IMR-90 (cell line): ENCODE data around the gene DIABLO. TPM values are rescaled to one million over a fixed set of nuclear protein-coding genes. Genes with fewer than 3 reads are reported as not detected.

Experiments used
- ATAC-seq: fragments of 200-7000 bp; cut with Tn5 transposase; 2 replicates; pipeline ENCODE4 v1.9.1; 2020; ENCODE audit warnings: low read depth, mild to moderate bottlenecking, moderate library complexity
- BruUV-seq: library from RNA; stranded (reverse); fragments of 400-500 nt; replicated peaks from 2 replicates; lab custom pipeline; 2021; lab: Mats Ljungman, UMichigan
- CTCF ChIA-PET: fragments of 300-600 bp; formaldehyde crosslinking; extraction: SDS; loops from one replicate; lab custom pipeline; 2021; ENCODE audit warnings: antibody characterized with exemption; lab: Yijun Ruan, JAX
- POLR2A ChIA-PET: fragments of 300-600 bp; sonication (Branson Sonifier 250); formaldehyde crosslinking; loops from one replicate; lab custom pipeline; 2022; ENCODE audit warnings: antibody characterized with exemption; ENCODE audit not compliant: unreplicated experiment; lab: Charles Lee
- DNase-seq: peaks from one replicate; pipeline ENCODE4 v3.0.0; 2013
- H2AFZ ChIP-seq: replicated peaks from 2 replicates; pipeline ENCODE3; 2013; ENCODE audit warnings: low read length, mild to moderate bottlenecking; ENCODE audit not compliant: poor library complexity
- H2AK5ac ChIP-seq: 2 replicates; pipeline ENCODE4 v1.6.1; 2013; ENCODE audit warnings: low read depth, low read length, inconsistent platforms
- H2AK9ac ChIP-seq: replicated peaks from 2 replicates; pipeline ENCODE3; 2013; ENCODE audit warnings: mild to moderate bottlenecking, low read depth, low read length, moderate library complexity; ENCODE audit not compliant: poor library complexity
- H2BK120ac ChIP-seq: 2 replicates; pipeline ENCODE4 v1.6.1; 2013; ENCODE audit warnings: low read depth, low read length, inconsistent platforms
- H2BK15ac ChIP-seq: 3 replicates; pipeline ENCODE4 v1.6.1; 2013; ENCODE audit warnings: low read depth, low read length, inconsistent platforms
- H2BK20ac ChIP-seq: 2 replicates; pipeline ENCODE4 v1.6.1; 2013; ENCODE audit warnings: low read depth, mild to moderate bottlenecking, inconsistent platforms, low read length, moderate library complexity
- H2BK5ac ChIP-seq: 2 replicates; pipeline ENCODE4 v1.6.1; 2013; ENCODE audit warnings: mild to moderate bottlenecking, low read depth, low read length, inconsistent platforms; ENCODE audit not compliant: poor library complexity, severe bottlenecking
- H3K14ac ChIP-seq: replicated peaks from 2 replicates; pipeline ENCODE4 v1.6.1; 2013; ENCODE audit warnings: low read depth, low read length, inconsistent platforms
- H3K18ac ChIP-seq: 2 replicates; pipeline ENCODE4 v1.6.1; 2013; ENCODE audit warnings: low read depth, low read length, control low read depth
- H3K23ac ChIP-seq: 2 replicates; pipeline ENCODE4 v1.6.1; 2013; ENCODE audit warnings: low read depth, low read length, inconsistent platforms
- H3K27ac ChIP-seq: 2 replicates; pipeline ENCODE4 v1.5.1; 2013; ENCODE audit warnings: mild to moderate bottlenecking, control low read depth, low read length; ENCODE audit not compliant: insufficient read depth
- H3K27me3 ChIP-seq: 2 replicates; pipeline ENCODE4 v1.6.1; 2013; ENCODE audit warnings: low read length; ENCODE audit not compliant: control insufficient read depth, insufficient read depth
- H3K36me3 ChIP-seq: 2 replicates; pipeline ENCODE4 v1.6.1; 2013; ENCODE audit warnings: low read length, mixed read lengths; ENCODE audit not compliant: control insufficient read depth, insufficient read depth
- H3K4ac ChIP-seq: 2 replicates; pipeline ENCODE4 v1.6.1; 2013; ENCODE audit warnings: low read depth, low read length, inconsistent platforms
- H3K4me1 ChIP-seq: 2 replicates; pipeline ENCODE4 v1.6.1; 2013; ENCODE audit warnings: low read length, mixed read lengths; ENCODE audit not compliant: control insufficient read depth, insufficient read depth
- H3K4me2 ChIP-seq: 2 replicates; pipeline ENCODE4 v1.6.1; 2013; ENCODE audit warnings: low read depth, mild to moderate bottlenecking, control low read depth, low read length, moderate library complexity
- H3K4me3 ChIP-seq: 2 replicates; pipeline ENCODE4 v1.5.1; 2013; ENCODE audit warnings: low read depth, mild to moderate bottlenecking, control low read depth, low read length, moderate library complexity; ENCODE audit not compliant: insufficient read depth
- H3K56ac ChIP-seq: 2 replicates; pipeline ENCODE4 v1.6.1; 2013; ENCODE audit warnings: low read length, inconsistent platforms; ENCODE audit not compliant: insufficient read depth; ENCODE audit errors: extremely low read depth
- H3K79me1 ChIP-seq, 2 experiments: 2 replicates each; pipeline ENCODE4 v1.6.1; 2013; ENCODE audit warnings: low read length in 2 of 2, inconsistent platforms in 1 of 2, low read depth in 1 of 2
- H3K9ac ChIP-seq: 2 replicates; pipeline ENCODE4 v1.6.1; 2013; ENCODE audit warnings: low read depth, low read length, control low read depth
- H3K9me1 ChIP-seq: 2 replicates; pipeline ENCODE4 v1.6.1; 2013; ENCODE audit warnings: low read length, inconsistent platforms; ENCODE audit not compliant: insufficient read depth
- H3K9me3 ChIP-seq: 2 replicates; pipeline ENCODE4 v1.6.1; 2013; ENCODE audit warnings: low read length; ENCODE audit not compliant: control insufficient read depth, insufficient read depth
- H4K20me1 ChIP-seq: 2 replicates; pipeline ENCODE4 v1.6.1; 2013; ENCODE audit warnings: low read length, inconsistent platforms; ENCODE audit not compliant: insufficient read depth
- H4K5ac ChIP-seq: 2 replicates; pipeline ENCODE4 v1.6.1; 2013; ENCODE audit warnings: mild to moderate bottlenecking, low read depth, low read length, control low read depth
- H4K8ac ChIP-seq, 2 experiments: 2 replicates each; pipeline ENCODE4 v1.6.1; 2013; ENCODE audit warnings: low read depth in 2 of 2, low read length in 2 of 2, control low read depth in 1 of 2, inconsistent platforms in 1 of 2
- H4K91ac ChIP-seq: 2 replicates; pipeline ENCODE4 v1.6.1; 2013; ENCODE audit warnings: low read depth, low read length, inconsistent platforms; ENCODE audit not compliant: insufficient read depth
- CEBPB ChIP-seq: IDR thresholded peaks from 2 replicates; pipeline ENCODE4 v1.6.1; 2012; ENCODE audit warnings: low read depth, low read length, improper control_type of control experiment
- CHD1 ChIP-seq: IDR thresholded peaks from 2 replicates; pipeline ENCODE4 v1.6.1; 2012; ENCODE audit warnings: low read depth, low read length, improper control_type of control experiment
- MAFK ChIP-seq: IDR thresholded peaks from 2 replicates; pipeline ENCODE4 v1.6.1; 2012; ENCODE audit warnings: low read depth, low read length, improper control_type of control experiment
- MAZ ChIP-seq: IDR thresholded peaks from 2 replicates; pipeline ENCODE4 v1.6.1; 2012; ENCODE audit warnings: low read depth, mild to moderate bottlenecking, low read length, improper control_type of control experiment, moderate library complexity, borderline replicate concordance
- NFE2L2 ChIP-seq: fragments of 150-350 bp; IDR thresholded peaks from 2 replicates; pipeline ENCODE4 v1.6.1; 2016; ENCODE audit warnings: low read depth, mild to moderate bottlenecking, low read length
- RCOR1 ChIP-seq: IDR thresholded peaks from 2 replicates; pipeline ENCODE4 v1.6.1; 2012; ENCODE audit warnings: mild to moderate bottlenecking, low read length, improper control_type of control experiment; ENCODE audit not compliant: insufficient replicate concordance
- WGBS, 2 experiments: methylation state at CpG; one replicate each; pipeline versions ENCODE4 v1.1.5 to v1.1.7; 2013; ENCODE audit warnings: missing lambda C conversion rate in 2 of 2; ENCODE audit not compliant: insufficient read length in 1 of 2; ENCODE audit errors: extremely low coverage in 2 of 2; 5-methylcytosine and 5-hydroxymethylcytosine counted together
- dilution Hi-C: fragments of 300-500 bp; cut with HindIII; formaldehyde crosslinking; loops from one replicate; pipeline ENCODE4 v1.14.3; 2018; ENCODE audit warnings: low sequenced_read_pairs; ENCODE audit not compliant: unreplicated experiment
- in situ Hi-C: fragments of 300-500 bp; cut with MboI; formaldehyde crosslinking; loops from 3 replicates; pipeline ENCODE4 v1.14.3; 2019; ENCODE audit warnings: low sequenced_read_pairs, inconsistent platforms, mixed read lengths
- intact Hi-C: fragments of 100-400 bp; cut with micrococcal nuclease; formaldehyde crosslinking; loops from 2 replicates; pipeline ENCODE4 v1.10.0; 2022
- polyA plus RNA-seq, 3 experiments: library from polyadenylated mRNA; depleted of rRNA; stranded (reverse); fragments of >200 nt; gene quantifications; 2 replicates each; pipeline ENCODE4 v1.2.3, GENCODE V29; 2012; ENCODE audit warnings: low replicate concordance in 1 of 3
- total RNA-seq: library from RNA; depleted of rRNA; stranded (reverse); fragments of >200 nt; gene quantifications from 2 replicates; pipeline ENCODE4 v1.2.3, GENCODE V29; 2012

The DIABLO gene
- total and polyA plus RNA-seq, 2 of the 4 experiments (the other 2 are of a cell fraction) = 69.7 to 102 TPM

GRCh38 chr12:122184517-122184916 lies 41.3 kb downstream of the DIABLO start:
- H3K4me1 ChIP-seq = peaks cover 5% of the 10 kb centered on the region; the same call in 1 of the 2 replicates
- no peaks in the 10 kb centered on the region for H3K36me3 ChIP-seq
- H3K27ac ChIP-seq = no peak overlapping the region
- no peak overlapping the region for H4K91ac ChIP-seq
- H3K4ac ChIP-seq = no peak overlapping the region
- no CpG with 5 or more reads among the region's 18 CpGs for WGBS, 2 experiments
- H3K56ac ChIP-seq = no peak overlapping the region
- peaks cover 4% of the 10 kb centered on the region; the same call in 1 of the 2 replicates for H4K20me1 ChIP-seq
- H2AK9ac ChIP-seq = no peak overlapping the region
- H3K79me1 ChIP-seq = no peaks in the 10 kb centered on the region
- ChIA-PET POLR2A (no interaction called here), CTCF (no interaction called here)
- no peak for DNase-seq
- no peak overlapping the region for H2BK20ac ChIP-seq
- H3K4me2 ChIP-seq = no peak overlapping the region
- H3K23ac ChIP-seq = no peak overlapping the region
- H2BK5ac ChIP-seq = no peak overlapping the region
- no peak overlapping the region for H4K8ac ChIP-seq
- H2AFZ ChIP-seq = no peak overlapping the region
- H3K9me3 ChIP-seq = 0 out of 2 replicates have a peak, but pooled peaks cover 2% of the 10 kb centered on the region
- intact Hi-C loops (no loop called here), in situ Hi-C loops (no loop called here), dilution Hi-C loops (no loop called here)
- H3K9me1 ChIP-seq = no peaks in the 10 kb centered on the region
- H2BK120ac ChIP-seq = no peak overlapping the region
- H2BK15ac ChIP-seq = no peak overlapping the region
- TF ChIP-seq NFE2L2 = no peak
- TF ChIP-seq CEBPB = no peak
- no peak for TF ChIP-seq MAZ
- no peak for TF ChIP-seq CHD1
- no peak for TF ChIP-seq MAFK
- no peak for TF ChIP-seq RCOR1
- BruUV-seq = no TSS peak
- peak overlapping the region; percentile 15; the same call in 1 of the 2 replicates for H2AK5ac ChIP-seq
- H3K18ac ChIP-seq = no peak overlapping the region
- H3K14ac ChIP-seq = no peak overlapping the region
- no peak overlapping the region for H3K4me3 ChIP-seq
- H4K5ac ChIP-seq = no peak overlapping the region
- ATAC-seq = no peak
- H3K9ac ChIP-seq = no peak overlapping the region
- no peaks in the 10 kb centered on the region for H3K27me3 ChIP-seq
